PC-3 (cell line): ENCODE data around the gene KNDC1. TPM values are rescaled to one million over a fixed set of nuclear protein-coding genes. Genes with fewer than 3 reads are reported as not detected.
"Not testable (repeated sequence)": the region's sequence is repeated elsewhere in the genome, so short reads cannot be mapped to it uniquely, and the experiment has no call there.

Experiments used
- ATAC-seq: fragments of 200-7000 bp; cut with Tn5 transposase; 2 replicates; pipeline ENCODE4 v1.9.1; 2020; ENCODE audit warnings: mild to moderate bottlenecking, moderate library complexity
- BruUV-seq: library from RNA; stranded (reverse); fragments of 400-500 nt; replicated peaks from 2 replicates; lab custom pipeline; 2021; lab: Mats Ljungman, UMichigan
- CTCF ChIA-PET: fragments of 300-600 bp; sonication (Branson Sonifier 250); formaldehyde crosslinking; loops from one replicate; lab custom pipeline; 2022; ENCODE audit warnings: antibody characterized with exemption; lab: Charles Lee
- POLR2A ChIA-PET: fragments of 300-600 bp; sonication (Branson Sonifier 250); formaldehyde crosslinking; loops from one replicate; lab custom pipeline; 2022; ENCODE audit warnings: antibody characterized with exemption; ENCODE audit not compliant: unreplicated experiment; lab: Charles Lee
- DNase-seq: peaks from one replicate; pipeline ENCODE4 v3.0.0-alpha.2; 2015
- H2AFZ ChIP-seq: fragments of 300-600 bp; sonication (generic); 2 replicates; pipeline ENCODE4 v1.6.0; 2016; ENCODE audit warnings: antibody characterized with exemption, low read length
- H3F3A ChIP-seq: fragments of 300-600 bp; sonication (generic); one replicate; pipeline ENCODE4 v1.6.0; 2017; ENCODE audit warnings: antibody characterized with exemption, low read length, control low read depth, mild to moderate bottlenecking; ENCODE audit not compliant: unreplicated experiment
- H3K27ac ChIP-seq: fragments of 300-600 bp; sonication (generic); 2 replicates; pipeline ENCODE4 v1.5.1; 2016; ENCODE audit warnings: mild to moderate bottlenecking, low read length
- H3K27me3 ChIP-seq: fragments of 300-600 bp; sonication (generic); 2 replicates; pipeline ENCODE4 v1.6.1; 2016; ENCODE audit warnings: low read length, mixed read lengths
- H3K36me3 ChIP-seq: fragments of 300-600 bp; sonication (generic); 2 replicates; pipeline ENCODE4 v1.6.1; 2016; ENCODE audit warnings: low read depth, mixed run types, low read length, mixed read lengths
- H3K4me1 ChIP-seq: fragments of 300-600 bp; sonication (generic); 2 replicates; pipeline ENCODE4 v1.5.1; 2016; ENCODE audit warnings: low read length; ENCODE audit not compliant: insufficient read depth
- H3K4me2 ChIP-seq: fragments of 300-600 bp; sonication (generic); 2 replicates; pipeline ENCODE4 v1.6.0; 2016; ENCODE audit warnings: low read length
- H3K4me3 ChIP-seq: fragments of 300-600 bp; sonication (generic); 2 replicates; pipeline ENCODE4 v1.5.1; 2016; ENCODE audit warnings: mild to moderate bottlenecking, low read length, mixed read lengths
- H3K79me2 ChIP-seq: fragments of 300-600 bp; sonication (generic); 2 replicates; pipeline ENCODE4 v1.6.1; 2017; ENCODE audit warnings: low read length, mixed read lengths
- H3K9ac ChIP-seq: fragments of 300-600 bp; sonication (generic); 2 replicates; pipeline ENCODE4 v1.6.0; 2016; ENCODE audit warnings: mild to moderate bottlenecking, low read length
- H3K9me2 ChIP-seq: fragments of 300-600 bp; sonication (generic); replicated peaks from 2 replicates; pipeline ENCODE4 v1.6.1; 2016; ENCODE audit warnings: mixed run types, low read length, mixed read lengths
- H3K9me3 ChIP-seq: fragments of 300-600 bp; sonication (generic); 2 replicates; pipeline ENCODE4 v1.6.1; 2016; ENCODE audit warnings: low read length, mixed read lengths
- H4K20me1 ChIP-seq: fragments of 300-600 bp; sonication (generic); 2 replicates; pipeline ENCODE4 v1.6.1; 2016; ENCODE audit warnings: low read length, mixed read lengths
- CTCF ChIP-seq: fragments of 300-600 bp; sonication (generic); conservative IDR thresholded peaks from 2 replicates; pipeline ENCODE4 v1.5.1; 2017; ENCODE audit warnings: antibody characterized with exemption, low read depth, mild to moderate bottlenecking, low read length
- EZH2 ChIP-seq: fragments of 300-600 bp; sonication (generic); IDR thresholded peaks from one replicate; pipeline ENCODE4 v1.6.1; 2017; ENCODE audit warnings: antibody characterized with exemption, mild to moderate bottlenecking, low read length; ENCODE audit not compliant: unreplicated experiment
- EZH2phosphoT487 ChIP-seq: fragments of 300-600 bp; sonication (generic); IDR thresholded peaks from 2 replicates; pipeline ENCODE4 v1.6.1; 2018; ENCODE audit warnings: mild to moderate bottlenecking, antibody characterized with exemption, low read length, borderline replicate concordance
- intact Hi-C: fragments of 100-400 bp; cut with micrococcal nuclease; formaldehyde crosslinking; loops from 2 replicates; pipeline ENCODE4 v1.9.0; 2023
- total RNA-seq: library from RNA; depleted of rRNA; stranded (reverse); fragments of >200 nt; gene quantifications from 2 replicates; pipeline ENCODE4 v1.2.3, GENCODE V29; 2014

Gene KNDC1
- total RNA-seq, 1 experiment from 2014 or later = not detected

- Histone ChIP-seq H3K27me3 (peaks cover 8% of the 10 kb centered on the region; the same call in 1 of the 2 replicates), H3K36me3 (no peaks in the 10 kb centered on the region), H3K4me1 (no peaks in the 10 kb centered on the region), H3K27ac (no peak overlapping the region), H3K9me3 (no peaks in the 10 kb centered on the region), H3F3A (no peaks in the 10 kb centered on the region), H3K4me3 (no peak overlapping the region), H3K79me2 (no peaks in the 10 kb centered on the region), H3K9ac (no peak overlapping the region), H4K20me1 (no peaks in the 10 kb centered on the region), H2AFZ (no peak overlapping the region), H3K9me2 (no peaks in the 10 kb centered on the region), H3K4me2 (no peak overlapping the region)
- no peak for TF ChIP-seq EZH2phosphoT487
- TF ChIP-seq EZH2 = no peak
- TF ChIP-seq CTCF = no peak
- intact Hi-C loops = no loop called here
- ChIA-PET CTCF (no interaction called here), POLR2A (no interaction called here)
- ATAC-seq (no peak), DNase-seq (no peak)
- BruUV-seq = no TSS peak
Observed at GRCh38 chr10:133218891-133219290, 58.9 kb downstream of the KNDC1 start.

- no peaks in the 10 kb centered on the region for H3K9me2 ChIP-seq
- H3K9ac ChIP-seq = no peak overlapping the region
- TF ChIP-seq EZH2 (no peak), EZH2phosphoT487 (no peak), CTCF (no peak)
- H3K4me1 ChIP-seq = no peaks in the 10 kb centered on the region
- H3K36me3 ChIP-seq = no peaks in the 10 kb centered on the region
- peaks cover 14% of the 10 kb centered on the region; the same call in 1 of the 2 replicates for H3K27me3 ChIP-seq
- H3K9me3 ChIP-seq = no peaks in the 10 kb centered on the region
- BruUV-seq = no TSS peak
- H3K27ac ChIP-seq = no peak overlapping the region
- ATAC-seq (no peak), DNase-seq (no peak)
- CTCF ChIA-PET = no interaction called here
- no peak overlapping the region for H3K4me3 ChIP-seq
- H2AFZ ChIP-seq = no peak overlapping the region
- H3K79me2 ChIP-seq = no peaks in the 10 kb centered on the region
- H3F3A ChIP-seq = no peaks in the 10 kb centered on the region
- H4K20me1 ChIP-seq = no peaks in the 10 kb centered on the region
- H3K4me2 ChIP-seq = no peak overlapping the region
- intact Hi-C loops = no loop called here
- POLR2A ChIA-PET = no interaction called here
Observed at GRCh38 chr10:133219782-133220181, 59.8 kb downstream of the KNDC1 start.

- no peaks in the 10 kb centered on the region for H3K4me1 ChIP-seq
- CTCF ChIA-PET = no interaction called here
- H4K20me1 ChIP-seq = no peaks in the 10 kb centered on the region
- H3K9me3 ChIP-seq = no peaks in the 10 kb centered on the region
- no peak overlapping the region for H3K4me3 ChIP-seq
- H3K36me3 ChIP-seq = no peaks in the 10 kb centered on the region
- H3K79me2 ChIP-seq = no peaks in the 10 kb centered on the region
- peaks cover 14% of the 10 kb centered on the region; the same call in 1 of the 2 replicates for H3K27me3 ChIP-seq
- no peak overlapping the region for H3K9ac ChIP-seq
- H3K27ac ChIP-seq = no peak overlapping the region
- H3F3A ChIP-seq = no peaks in the 10 kb centered on the region
- intact Hi-C loops = no loop called here
- POLR2A ChIA-PET = no interaction called here
- BruUV-seq = no TSS peak
- no peak overlapping the region for H2AFZ ChIP-seq
- no peak for DNase-seq
- no peaks in the 10 kb centered on the region for H3K9me2 ChIP-seq
- ATAC-seq = no peak
- H3K4me2 ChIP-seq = no peak overlapping the region
- TF ChIP-seq EZH2 = no peak
- TF ChIP-seq CTCF = no peak
- TF ChIP-seq EZH2phosphoT487 = no peak
Observed at GRCh38 chr10:133221331-133221730, 61.3 kb downstream of the KNDC1 start.

GRCh38 chr10:133221756-133222155 lies 61.7 kb downstream of the KNDC1 start:
- H3K4me1 ChIP-seq, DNase-seq, H3K9me3 ChIP-seq, BruUV-seq, H3K9ac ChIP-seq, intact Hi-C loops, H3K79me2 ChIP-seq, H3K9me2 ChIP-seq, H3K4me2 ChIP-seq, POLR2A ChIA-PET, ATAC-seq, H3F3A ChIP-seq, CTCF ChIA-PET, H2AFZ ChIP-seq, H3K36me3 ChIP-seq, H3K4me3 ChIP-seq, H4K20me1 ChIP-seq, H3K27ac ChIP-seq: not testable (repeated sequence)
- peaks cover 16% of the 10 kb centered on the region; the same call in 1 of the 2 replicates for H3K27me3 ChIP-seq
